CD4-positive, alpha-beta T cell treated with Interleukin-21 for 1 hour (primary cell): ENCODE data around the gene IL12RB2.

Experiments used
- DNase-seq: peaks from one replicate; pipeline ENCODE4 v3.0.0-alpha.2; 2020

The IL12RB2 gene

DNA sequence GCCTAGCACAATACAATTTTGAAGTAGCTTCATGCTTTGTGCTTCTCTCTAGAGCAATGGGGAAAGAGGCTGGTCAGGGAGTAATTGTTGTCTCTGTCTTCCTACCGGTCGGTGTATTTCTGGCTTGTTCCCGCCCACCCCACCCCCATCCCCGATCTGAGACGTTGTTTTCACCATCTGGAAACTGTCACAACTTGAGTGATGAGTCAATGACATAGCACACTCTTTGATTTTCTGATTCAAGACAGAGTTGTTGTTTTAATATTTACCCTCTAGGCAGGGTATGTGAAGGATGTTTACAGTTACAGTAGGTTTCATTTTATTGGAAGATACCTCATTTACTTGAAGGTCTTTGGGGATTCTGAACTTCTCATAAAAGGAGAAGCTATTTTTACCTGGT, 7.0 kb downstream of the IL12RB2 start:
- peak; percentile 17 for DNase-seq

- no peak for DNase-seq
These were observed 8.7 kb downstream of the IL12RB2 start for GRCh38 chr1:67316180-67316902.

- DNase-seq: no peak
These were observed 9.2 kb downstream of the IL12RB2 start for GRCh38 chr1:67316918-67317317.

DNA sequence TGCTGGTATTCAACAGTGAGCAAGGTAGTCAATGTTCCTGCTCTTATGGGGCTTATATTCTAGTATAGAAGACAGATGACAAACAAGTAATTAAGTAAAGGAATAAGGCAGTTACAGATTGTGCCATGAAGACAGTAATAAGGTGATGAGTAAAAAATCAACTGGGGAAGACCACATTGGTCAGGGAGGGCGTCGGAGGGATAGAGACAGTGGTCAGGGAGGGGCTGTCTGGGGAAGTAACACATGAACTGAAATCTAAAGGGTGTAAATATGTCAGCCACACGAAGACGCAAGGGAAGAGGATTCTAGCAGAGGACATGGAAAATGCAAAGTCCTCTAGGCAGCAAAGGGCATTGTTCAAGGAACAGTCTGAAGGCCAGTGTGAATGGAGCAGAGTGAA, 10.1 kb downstream of the IL12RB2 start:
- no peak for DNase-seq

DNA sequence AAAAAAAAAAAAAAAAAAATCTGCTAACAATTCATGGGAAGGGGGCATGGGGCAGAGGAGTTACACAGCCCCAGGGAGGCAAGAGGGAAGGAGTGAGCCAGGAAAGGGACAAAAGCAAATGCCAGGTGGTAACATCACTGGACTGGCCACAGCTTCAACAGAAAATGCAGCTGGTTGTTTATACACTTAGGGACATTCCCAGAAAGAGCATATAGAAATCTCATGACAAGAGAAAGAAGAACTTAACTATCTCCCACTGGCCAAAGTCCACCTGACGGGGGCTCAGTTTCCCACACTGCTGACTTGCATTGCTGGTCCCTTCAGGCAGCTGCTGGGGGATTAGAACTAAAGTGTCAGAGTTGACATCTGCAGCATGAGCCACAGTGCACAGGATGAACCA, 14.8 kb downstream of the IL12RB2 start:
- no peak for DNase-seq

- no peak for DNase-seq
These were observed 15.4 kb downstream of the IL12RB2 start for GRCh38 chr1:67323087-67323486.

DNA sequence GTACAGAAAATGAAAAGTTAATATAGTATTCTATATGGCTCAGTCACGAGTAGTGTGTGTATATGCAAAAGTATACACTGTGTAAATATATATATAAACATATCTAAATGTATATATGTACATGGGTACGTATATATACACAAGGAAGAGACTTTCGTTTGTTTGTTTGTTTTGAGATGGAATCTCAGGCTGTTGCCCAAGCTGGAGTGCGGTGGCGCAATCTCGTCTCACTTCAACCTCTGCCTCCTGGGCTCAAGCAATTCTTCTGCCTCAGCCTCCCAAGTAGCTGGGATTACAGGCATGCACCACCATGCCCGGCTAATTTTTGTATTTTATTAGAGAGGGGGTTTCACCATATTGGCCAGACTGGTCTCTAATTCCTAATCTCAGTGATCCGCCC, 16.4 kb downstream of the IL12RB2 start:
- DNase-seq: no peak

DNA sequence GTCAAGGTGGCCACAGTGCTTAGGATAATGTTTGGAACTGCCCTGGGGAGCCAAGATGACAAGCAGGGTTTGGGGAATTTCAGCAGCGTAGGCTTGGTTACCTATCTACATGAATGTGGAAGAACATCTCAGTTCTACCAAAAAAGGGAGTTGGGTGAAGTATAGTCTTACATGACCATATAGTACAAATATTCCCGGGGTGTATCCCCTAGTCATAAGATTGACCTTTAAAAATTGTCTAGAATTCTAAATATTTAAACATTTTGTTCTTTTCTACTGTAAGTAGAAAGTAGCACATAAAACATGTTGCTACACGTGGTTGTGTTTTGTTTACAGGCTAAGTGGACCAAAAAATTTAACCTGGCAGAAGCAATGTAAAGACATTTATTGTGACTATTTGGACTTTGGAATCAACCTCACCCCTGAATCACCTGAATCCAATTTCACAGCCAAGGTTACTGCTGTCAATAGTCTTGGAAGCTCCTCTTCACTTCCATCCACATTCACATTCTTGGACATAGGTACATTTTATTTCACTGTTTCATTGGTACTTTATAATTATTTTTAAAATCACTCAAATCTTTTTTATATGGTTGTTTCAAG, 20.3 kb downstream of the IL12RB2 start:
- DNase-seq: no peak

- DNase-seq: peak; percentile 67
These were observed 25.2 kb downstream of the IL12RB2 start for GRCh38 chr1:67332653-67333529.

DNA sequence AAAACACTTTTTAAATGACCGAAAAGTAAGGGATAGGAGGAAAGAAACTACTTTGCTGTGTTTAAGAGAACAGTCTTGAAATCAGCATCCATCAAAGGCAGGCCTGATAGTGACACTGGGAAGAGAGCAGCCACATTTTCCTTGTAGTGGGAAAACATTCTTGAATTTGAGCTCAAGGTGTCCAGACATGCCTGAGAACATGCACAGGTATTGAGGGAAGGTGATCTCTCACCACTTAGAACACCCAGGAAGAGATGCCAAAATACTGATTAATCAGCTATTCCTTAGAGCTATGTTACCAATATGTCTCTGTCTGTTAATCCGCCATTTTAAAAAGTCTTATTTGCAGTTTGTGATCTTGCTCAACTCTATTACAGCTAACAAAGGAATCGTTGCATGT, 25.9 kb downstream of the IL12RB2 start:
- DNase-seq: no peak

DNA sequence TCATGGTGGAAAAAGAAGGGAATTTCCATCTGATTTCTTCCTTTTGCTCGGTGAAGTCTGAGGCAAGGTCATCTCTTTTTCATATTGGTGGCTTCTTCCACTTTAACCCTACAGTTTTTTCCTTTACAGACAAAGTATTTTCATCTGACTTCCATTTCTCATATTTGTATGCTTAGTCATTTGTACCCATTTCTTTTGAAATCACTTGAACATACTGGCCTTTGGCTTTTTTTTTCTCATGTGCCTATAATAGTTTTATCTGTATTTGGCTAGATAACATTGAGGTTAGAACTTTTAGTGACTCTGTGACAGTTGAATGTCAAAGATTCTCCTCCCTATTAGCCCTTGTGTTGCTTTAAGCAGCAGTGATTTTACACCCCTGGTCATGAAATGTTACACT, 27.7 kb downstream of the IL12RB2 start:
- no peak for DNase-seq

DNA sequence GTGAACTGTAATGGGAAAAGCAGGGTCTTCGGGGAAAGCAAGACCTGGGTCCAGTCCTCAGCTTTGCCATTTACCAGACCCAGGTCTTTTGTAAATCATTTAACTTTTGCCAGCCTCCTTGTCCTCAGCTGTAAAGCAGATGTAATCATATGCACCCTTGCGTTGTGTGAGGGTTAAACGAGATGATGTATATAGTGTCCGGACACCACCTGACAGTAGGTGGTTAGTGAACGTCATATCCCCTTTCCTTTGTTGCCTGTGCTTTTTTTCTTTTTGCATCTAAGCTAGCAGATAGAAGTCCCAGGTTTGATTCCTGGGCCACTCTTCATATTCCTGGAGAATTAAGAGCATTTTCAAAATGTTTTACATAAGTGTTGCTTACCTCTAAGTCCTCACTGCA, 28.5 kb downstream of the IL12RB2 start:
- DNase-seq: peak; percentile 25

- DNase-seq: peak; percentile 30
These were observed 29.1 kb downstream of the IL12RB2 start for GRCh38 chr1:67336783-67337182.

GRCh38 chr1:67338642-67339041, 31.0 kb downstream of the IL12RB2 start:
- DNase-seq: no peak

DNA sequence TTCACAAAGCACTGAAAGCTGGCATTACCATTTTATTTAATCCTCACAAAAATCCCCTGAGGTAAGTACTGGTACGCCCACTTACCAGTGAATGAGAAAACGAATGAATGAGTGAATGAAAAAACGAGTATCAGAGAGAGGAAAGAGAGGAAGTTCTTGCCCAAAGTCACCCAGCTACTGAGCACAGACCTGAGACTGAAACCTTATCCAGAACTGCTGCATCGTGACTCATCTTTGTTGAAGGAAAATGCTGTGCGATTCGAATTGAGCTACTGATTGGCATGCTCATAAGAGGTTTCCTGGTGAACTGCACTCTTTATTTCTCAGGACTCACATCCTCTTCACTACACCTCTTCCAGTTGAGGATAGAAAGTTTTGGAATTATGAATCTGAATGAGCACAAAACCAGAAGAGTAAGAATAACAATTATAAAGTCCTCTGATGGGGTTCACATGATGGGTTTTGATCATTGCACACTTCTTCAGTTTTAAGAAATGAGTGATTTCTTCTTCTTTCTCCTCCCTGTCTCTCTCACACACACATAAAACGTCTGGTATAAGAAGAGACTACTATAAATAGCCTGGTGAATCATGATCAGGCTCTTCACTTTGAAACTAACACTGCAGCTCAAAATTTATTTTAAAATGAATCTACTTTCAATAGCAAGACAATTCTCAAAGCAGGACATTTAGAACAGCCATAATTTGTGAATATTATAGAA, 32.1 kb downstream of the IL12RB2 start:
- no peak for DNase-seq

DNA sequence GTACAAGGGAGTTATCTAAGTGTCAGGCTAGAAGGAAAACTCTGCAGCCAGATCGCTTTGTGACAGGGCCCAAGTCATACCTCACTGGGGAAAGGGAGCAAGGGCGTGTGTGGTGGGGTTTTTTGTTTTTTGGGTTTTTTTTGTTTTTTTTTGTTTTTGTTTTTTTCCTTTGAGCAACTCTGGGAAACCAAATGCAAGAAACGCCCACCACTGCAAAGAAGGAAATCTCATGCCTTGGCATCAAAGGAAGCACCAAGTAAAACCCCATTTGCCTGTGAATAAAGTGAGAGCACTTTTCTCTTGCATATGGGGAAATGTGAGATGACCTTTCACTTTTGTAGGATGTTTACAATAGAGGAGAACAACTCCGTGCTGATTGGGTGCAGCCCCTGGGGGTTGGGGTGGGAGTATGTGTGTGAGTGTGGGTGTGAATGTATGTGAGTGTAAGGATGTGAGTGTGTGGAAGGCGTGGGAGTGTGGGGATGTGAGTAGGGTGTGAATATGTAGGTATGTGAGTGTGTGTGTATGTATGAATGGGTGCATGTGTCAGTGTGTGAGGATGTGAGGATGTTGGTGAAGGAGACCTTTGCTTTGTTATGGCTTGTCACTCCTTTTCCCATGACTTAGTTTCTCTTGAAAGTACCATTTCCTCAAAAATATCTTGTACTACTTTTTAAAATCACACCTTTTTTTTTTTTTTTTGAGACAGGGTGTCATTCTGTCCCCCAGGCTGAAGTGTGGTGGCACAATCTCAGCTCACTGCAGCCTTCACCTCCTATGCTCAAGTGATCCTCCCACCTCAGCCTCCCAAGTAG, 34.6 kb downstream of the IL12RB2 start:
- peak; percentile 32 for DNase-seq

- no peak for DNase-seq
These were observed 37.9 kb downstream of the IL12RB2 start for GRCh38 chr1:67345556-67345955.

- no peak for DNase-seq
These were observed 39.3 kb downstream of the IL12RB2 start for GRCh38 chr1:67346982-67347381.

DNA sequence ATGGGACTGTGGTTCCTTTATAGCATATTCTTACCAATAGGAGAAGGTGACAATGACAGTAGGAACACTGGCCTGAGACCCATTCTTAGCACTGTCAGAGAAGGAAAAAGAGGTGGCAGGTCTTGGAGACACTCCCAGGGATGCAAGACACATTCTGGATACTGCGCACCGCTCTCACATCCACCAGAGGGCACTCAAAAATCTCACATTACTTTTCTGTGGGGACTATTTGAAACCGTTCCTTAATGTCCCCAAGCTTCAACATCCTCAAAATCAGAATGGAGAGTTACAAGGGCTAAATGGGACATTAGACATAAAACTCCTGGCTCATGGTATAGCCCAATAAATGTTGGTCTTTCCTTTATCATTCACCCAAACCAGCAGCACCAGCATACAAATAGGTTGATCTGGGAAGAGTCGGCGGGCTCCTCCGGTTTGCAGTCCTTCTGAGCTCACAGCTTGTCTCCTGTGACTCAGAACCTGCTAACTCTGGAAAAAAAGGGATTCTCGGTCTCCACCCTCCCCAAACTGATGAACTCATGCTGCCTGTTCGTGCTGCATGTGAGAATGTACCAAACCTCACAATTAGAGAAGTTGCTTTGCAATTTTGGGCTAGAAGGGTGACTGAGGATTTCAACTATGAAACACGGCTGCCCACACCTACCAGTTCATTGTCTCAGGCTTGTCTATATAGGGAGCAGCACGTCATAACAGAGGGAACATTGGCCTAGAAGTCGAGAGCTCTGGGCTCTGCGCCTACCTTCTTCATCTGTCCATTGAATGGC, 40.2 kb downstream of the IL12RB2 start:
- peak; percentile 23 for DNase-seq

DNA sequence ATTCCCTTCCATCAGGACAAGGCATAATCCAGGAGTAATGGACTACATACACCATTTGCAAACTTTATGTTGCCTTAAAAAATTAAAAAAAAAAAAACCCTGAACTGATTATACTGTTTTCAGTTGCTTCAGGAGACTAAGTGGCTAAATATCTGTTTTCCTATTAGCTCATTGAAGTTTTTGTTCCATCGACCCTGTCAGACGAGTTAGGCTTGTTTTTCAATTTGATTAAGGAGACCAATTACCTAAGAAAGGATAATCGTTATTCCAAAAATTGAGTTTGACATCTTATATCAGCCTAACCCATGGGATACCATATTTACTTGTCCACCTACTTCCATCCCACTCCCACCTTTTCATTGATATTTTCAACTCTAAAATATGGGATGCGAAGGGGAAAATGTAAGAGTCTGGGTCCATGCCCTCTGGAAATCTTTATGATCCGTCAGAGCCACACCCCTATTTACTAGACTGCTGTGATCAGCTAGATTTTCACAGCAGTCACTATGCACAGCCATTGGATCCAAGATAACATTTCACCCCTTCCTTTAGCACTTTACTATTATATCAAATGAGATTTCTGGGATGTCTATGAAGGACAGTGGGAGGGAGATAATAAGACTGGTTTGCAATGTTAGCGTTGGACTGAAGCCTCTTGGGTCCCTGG, 41.0 kb downstream of the IL12RB2 start:
- DNase-seq: no peak

DNA sequence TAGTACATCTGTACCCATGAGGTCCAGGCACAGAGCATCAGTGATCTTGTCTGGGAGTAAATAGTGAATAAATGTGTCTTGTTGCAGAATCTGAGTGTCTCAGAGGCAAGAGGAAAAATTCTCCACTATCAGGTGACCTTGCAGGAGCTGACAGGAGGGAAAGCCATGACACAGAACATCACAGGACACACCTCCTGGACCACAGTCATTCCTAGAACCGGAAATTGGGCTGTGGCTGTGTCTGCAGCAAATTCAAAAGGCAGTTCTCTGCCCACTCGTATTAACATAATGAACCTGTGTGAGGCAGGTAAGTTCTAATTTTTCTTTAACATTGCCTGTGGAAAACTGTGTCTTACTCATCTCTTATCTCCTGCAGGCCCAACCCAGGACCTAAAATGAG, 43.1 kb downstream of the IL12RB2 start:
- no peak for DNase-seq
